Ishikawa (cell line): ENCODE results near the gene ERBIN.

Source experiments
- CEBPB ChIP-seq: IDR thresholded peaks from 2 replicates; pipeline ENCODE4 v1.6.1; 2012
- CREB1 ChIP-seq: IDR thresholded peaks from 2 replicates; pipeline ENCODE4 v1.6.1; 2012; ENCODE audit warnings: low read depth
- EGR1 ChIP-seq: IDR thresholded peaks from 2 replicates; pipeline ENCODE4 v1.6.1; 2012
- EP300 ChIP-seq: IDR thresholded peaks from 2 replicates; pipeline ENCODE4 v1.6.1; 2012; ENCODE audit warnings: borderline replicate concordance
- FOXM1 ChIP-seq: IDR thresholded peaks from 2 replicates; pipeline ENCODE4 v1.6.1; 2012; ENCODE audit warnings: low read depth, borderline replicate concordance
- MAX ChIP-seq: IDR thresholded peaks from 2 replicates; pipeline ENCODE4 v1.6.1; 2012
- NFIC ChIP-seq: IDR thresholded peaks from 2 replicates; pipeline ENCODE4 v1.6.1; 2012
- RAD21 ChIP-seq: IDR thresholded peaks from 2 replicates; pipeline ENCODE4 v1.6.1; 2012; ENCODE audit warnings: low read depth
- REST ChIP-seq: IDR thresholded peaks from 2 replicates; pipeline ENCODE4 v1.6.1; 2012; ENCODE audit warnings: low read depth, mild to moderate bottlenecking
- TAF1 ChIP-seq: IDR thresholded peaks from 2 replicates; pipeline ENCODE4 v1.6.1; 2012; ENCODE audit warnings: low read depth, mild to moderate bottlenecking
- TCF12 ChIP-seq: IDR thresholded peaks from 2 replicates; pipeline ENCODE4 v1.6.1; 2012; ENCODE audit warnings: low read depth
- TEAD4 ChIP-seq: IDR thresholded peaks from 2 replicates; pipeline ENCODE4 v1.6.1; 2012
- USF1 ChIP-seq: IDR thresholded peaks from 2 replicates; pipeline ENCODE4 v1.6.1; 2012
- YY1 ChIP-seq: IDR thresholded peaks from 2 replicates; pipeline ENCODE4 v1.6.1; 2012; ENCODE audit warnings: low read depth
- ZBTB7A ChIP-seq: IDR thresholded peaks from 2 replicates; pipeline ENCODE4 v1.6.1; 2012; ENCODE audit warnings: low read depth

ERBIN gene

GRCh38 chr5:66118304-66118703 lies 191.9 kb downstream of the ERBIN start:
- TF ChIP-seq TAF1 (no peak), USF1 (no peak), CREB1 (no peak), CEBPB (no peak), NFIC (no peak), TCF12 (no peak), RAD21 (no peak), EP300 (no peak), REST (no peak), TEAD4 (no peak), EGR1 (no peak), YY1 (no peak), ZBTB7A (no peak), FOXM1 (no peak), MAX (no peak)

DNA sequence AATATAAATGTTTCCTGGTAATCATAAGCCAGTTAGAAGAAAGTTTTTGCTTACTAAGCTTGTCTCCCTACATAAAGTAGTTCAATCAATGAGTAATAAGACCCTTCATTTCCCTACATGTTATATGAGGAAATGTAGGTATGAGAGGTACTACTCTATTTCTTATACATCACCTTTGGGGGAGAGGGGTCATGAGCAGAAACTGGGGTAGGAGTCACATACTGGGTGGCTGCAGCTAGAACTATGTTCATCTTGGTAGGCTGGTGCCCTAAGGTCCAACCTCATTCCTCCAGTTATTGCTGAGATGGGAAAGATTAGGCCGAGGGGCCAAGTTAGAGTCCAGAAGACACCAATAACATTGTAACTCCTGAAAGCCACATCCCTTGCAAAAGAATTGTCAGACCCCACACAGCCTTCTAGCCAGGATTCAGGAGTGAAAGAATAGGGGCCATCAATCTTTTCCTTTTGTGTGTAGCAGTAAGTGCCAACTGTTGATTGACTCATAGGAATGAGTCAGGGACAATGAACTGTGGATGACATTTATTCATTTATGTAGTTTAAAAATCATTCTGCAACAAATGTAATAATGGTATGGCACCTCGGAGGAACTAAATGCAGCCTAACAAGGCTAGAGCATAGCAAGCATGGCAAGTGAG lies 196.1 kb downstream of the ERBIN start:
- TF ChIP-seq EP300 (no peak), CREB1 (no peak), USF1 (no peak), ZBTB7A (no peak), RAD21 (no peak), NFIC (no peak)

DNA sequence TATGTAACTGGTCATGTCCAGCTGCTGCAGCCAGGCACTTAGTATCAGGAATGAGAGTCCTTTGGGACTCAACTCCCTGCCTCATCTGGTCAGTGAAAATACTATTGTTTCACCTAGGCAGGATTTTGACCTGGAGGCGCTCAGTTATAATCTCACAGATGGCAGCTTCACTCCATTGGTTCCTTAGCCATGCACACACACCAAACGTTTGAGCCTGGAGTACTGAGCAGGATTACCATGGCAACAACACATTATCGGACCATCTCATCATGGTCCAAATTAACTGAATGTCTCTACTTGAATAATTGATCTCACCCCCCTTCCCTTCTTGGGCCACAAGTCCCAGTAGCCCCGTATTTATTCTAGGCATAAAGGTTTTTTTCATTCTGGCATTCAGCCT lies 202.8 kb downstream of the ERBIN start:
- no peak for TF ChIP-seq MAX
- no peak for TF ChIP-seq RAD21
- TF ChIP-seq EGR1: no peak
- no peak for TF ChIP-seq CREB1
- TF ChIP-seq TAF1: no peak
- no peak for TF ChIP-seq NFIC
- TF ChIP-seq ZBTB7A: no peak
- no peak for TF ChIP-seq FOXM1
- TF ChIP-seq YY1: no peak
- no peak for TF ChIP-seq CEBPB
- no peak for TF ChIP-seq TCF12
- TF ChIP-seq TEAD4: no peak
- TF ChIP-seq REST: no peak
- no peak for TF ChIP-seq EP300
- no peak for TF ChIP-seq USF1

GRCh38 chr5:66130493-66130892 lies 204.1 kb downstream of the ERBIN start:
- TF ChIP-seq CEBPB: no peak
- TF ChIP-seq YY1: no peak
- no peak for TF ChIP-seq RAD21
- TF ChIP-seq USF1: no peak
- no peak for TF ChIP-seq NFIC
